Measurements from ENCODE around the gene EXOC6B.

DNA sequence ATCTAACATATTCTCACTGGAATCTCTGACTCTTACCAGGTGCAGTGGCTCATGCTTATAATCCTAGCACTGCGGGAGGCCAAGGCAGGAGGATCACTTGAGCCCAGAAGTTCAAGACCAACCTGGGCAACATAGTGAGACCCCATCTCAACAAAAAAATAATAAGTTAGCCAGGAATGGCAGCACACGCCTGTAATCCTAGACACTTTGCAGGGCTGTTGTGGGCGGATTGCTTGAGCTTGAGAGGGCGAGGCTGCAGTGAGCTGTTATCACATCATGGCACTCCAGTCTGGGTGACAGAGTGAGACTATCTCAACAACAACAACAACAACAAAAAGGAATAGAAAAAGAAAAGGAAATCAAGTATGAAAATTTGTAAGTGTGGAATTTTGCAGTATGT lies 371.6 kb downstream of the EXOC6B start:
- TF ChIP-seq, protein P1, sequence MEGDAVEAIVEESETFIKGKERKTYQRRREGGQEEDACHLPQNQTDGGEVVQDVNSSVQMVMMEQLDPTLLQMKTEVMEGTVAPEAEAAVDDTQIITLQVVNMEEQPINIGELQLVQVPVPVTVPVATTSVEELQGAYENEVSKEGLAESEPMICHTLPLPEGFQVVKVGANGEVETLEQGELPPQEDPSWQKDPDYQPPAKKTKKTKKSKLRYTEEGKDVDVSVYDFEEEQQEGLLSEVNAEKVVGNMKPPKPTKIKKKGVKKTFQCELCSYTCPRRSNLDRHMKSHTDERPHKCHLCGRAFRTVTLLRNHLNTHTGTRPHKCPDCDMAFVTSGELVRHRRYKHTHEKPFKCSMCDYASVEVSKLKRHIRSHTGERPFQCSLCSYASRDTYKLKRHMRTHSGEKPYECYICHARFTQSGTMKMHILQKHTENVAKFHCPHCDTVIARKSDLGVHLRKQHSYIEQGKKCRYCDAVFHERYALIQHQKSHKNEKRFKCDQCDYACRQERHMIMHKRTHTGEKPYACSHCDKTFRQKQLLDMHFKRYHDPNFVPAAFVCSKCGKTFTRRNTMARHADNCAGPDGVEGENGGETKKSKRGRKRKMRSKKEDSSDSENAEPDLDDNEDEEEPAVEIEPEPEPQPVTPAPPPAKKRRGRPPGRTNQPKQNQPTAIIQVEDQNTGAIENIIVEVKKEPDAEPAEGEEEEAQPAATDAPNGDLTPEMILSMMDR (IDR thresholded peaks at IDR 0.05), result no peak
- TF ChIP-seq POLR2A (IDR thresholded peaks at IDR 0.05), result no peak
